GM18498 (cell line): Measurements from ENCODE around the gene RUFY1.
"Not testable (repeated sequence)": the region's sequence is repeated elsewhere in the genome, so short reads cannot be mapped to it uniquely, and the experiment has no call there.

Source experiments
- ATAC-seq: cut with Tn5 transposase; IDR thresholded peaks from one replicate; pipeline ENCODE4 v1.9.1; 2021; ENCODE audit warnings: mild to moderate bottlenecking, moderate library complexity; ENCODE audit not compliant: unreplicated experiment

The RUFY1 gene

GRCh38 chr5:179534431-179534830 is 15.9 kb upstream of the RUFY1 start:
- peak; percentile 51 for ATAC-seq

GRCh38 chr5:179536676-179537075 is 13.7 kb upstream of the RUFY1 start:
- ATAC-seq = no peak

GRCh38 chr5:179542170-179542569 is 8.2 kb upstream of the RUFY1 start:
- no peak for ATAC-seq

- ATAC-seq = not testable (repeated sequence)
Measured at GRCh38 chr5:179543275-179543674, 7.1 kb upstream of the RUFY1 start.

- ATAC-seq = no peak
Measured at GRCh38 chr5:179553006-179553405, 2.7 kb downstream of the RUFY1 start.

- ATAC-seq = no peak
Measured at GRCh38 chr5:179553875-179554274, 3.5 kb downstream of the RUFY1 start.

GRCh38 chr5:179554981-179555380 is 4.6 kb downstream of the RUFY1 start:
- no peak for ATAC-seq

- not testable (repeated sequence) for ATAC-seq
Measured at GRCh38 chr5:179558261-179558799, 8.0 kb downstream of the RUFY1 start.

GRCh38 chr5:179558932-179559283 is 8.6 kb downstream of the RUFY1 start:
- no peak for ATAC-seq

- ATAC-seq = peak; percentile 90
Measured at GRCh38 chr5:179559284-179560252, 9.2 kb downstream of the RUFY1 start.

GRCh38 chr5:179564526-179564925 is 14.2 kb downstream of the RUFY1 start:
- no peak for ATAC-seq

- ATAC-seq = no peak
Measured at GRCh38 chr5:179568721-179569120, 18.4 kb downstream of the RUFY1 start.

GRCh38 chr5:179572386-179572785 is 22.0 kb downstream of the RUFY1 start:
- no peak for ATAC-seq

- ATAC-seq = no peak
Measured at GRCh38 chr5:179577286-179577960, 27.1 kb downstream of the RUFY1 start.

GRCh38 chr5:179585941-179586401 is 35.6 kb downstream of the RUFY1 start:
- no peak for ATAC-seq

- ATAC-seq = no peak
Measured at GRCh38 chr5:179588166-179588565, 37.8 kb downstream of the RUFY1 start.

GRCh38 chr5:179595916-179596315 is 45.6 kb downstream of the RUFY1 start:
- no peak for ATAC-seq

GRCh38 chr5:179596421-179596820 is 46.1 kb downstream of the RUFY1 start:
- ATAC-seq = no peak

- no peak for ATAC-seq
Measured at GRCh38 chr5:179599100-179599499, 48.7 kb downstream of the RUFY1 start.

- no peak for ATAC-seq
Measured at GRCh38 chr5:179599566-179599965, 49.2 kb downstream of the RUFY1 start.

- no peak for ATAC-seq
Measured at GRCh38 chr5:179599973-179600372, 49.6 kb downstream of the RUFY1 start.
